GM11168 (cell line): ENCODE results near the gene UBE2K.
"Not testable (repeated sequence)": the region's sequence is repeated elsewhere in the genome, so short reads cannot be mapped to it uniquely, and the experiment has no call there.

Source experiments
- in situ Hi-C: fragments of 300-500 bp; cut with MboI; formaldehyde crosslinking; loops from one replicate; pipeline ENCODE4 v1.12.0; 2022; ENCODE audit warnings: low sequenced_read_pairs; ENCODE audit not compliant: unreplicated experiment

The UBE2K gene

GRCh38 chr4:39719804-39720580 is 22.1 kb downstream of the UBE2K start:
- in situ Hi-C loops, result no loop called here

DNA sequence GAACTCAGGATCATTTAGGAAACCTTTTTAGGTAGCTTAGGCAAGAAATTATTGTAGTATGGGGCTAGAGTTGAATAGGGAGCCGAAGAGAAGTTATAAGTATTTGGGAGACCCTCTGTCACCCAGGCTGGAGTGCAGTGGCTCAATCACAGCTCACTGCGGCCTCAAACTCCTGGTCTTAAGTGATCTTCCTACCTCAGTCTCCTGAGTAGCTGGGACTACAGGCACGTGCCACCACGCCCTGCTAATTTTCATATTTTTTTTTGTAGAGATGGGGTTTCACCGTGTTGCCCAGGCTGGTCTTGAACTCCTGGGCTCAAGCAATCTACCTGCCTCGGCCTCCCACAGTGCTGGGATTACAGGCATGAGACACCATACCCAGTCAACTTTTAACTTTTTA is 23.3 kb downstream of the UBE2K start:
- in situ Hi-C loops, result not testable (repeated sequence)

GRCh38 chr4:39721788-39722187 is 23.9 kb downstream of the UBE2K start:
- in situ Hi-C loops, result no loop called here

DNA sequence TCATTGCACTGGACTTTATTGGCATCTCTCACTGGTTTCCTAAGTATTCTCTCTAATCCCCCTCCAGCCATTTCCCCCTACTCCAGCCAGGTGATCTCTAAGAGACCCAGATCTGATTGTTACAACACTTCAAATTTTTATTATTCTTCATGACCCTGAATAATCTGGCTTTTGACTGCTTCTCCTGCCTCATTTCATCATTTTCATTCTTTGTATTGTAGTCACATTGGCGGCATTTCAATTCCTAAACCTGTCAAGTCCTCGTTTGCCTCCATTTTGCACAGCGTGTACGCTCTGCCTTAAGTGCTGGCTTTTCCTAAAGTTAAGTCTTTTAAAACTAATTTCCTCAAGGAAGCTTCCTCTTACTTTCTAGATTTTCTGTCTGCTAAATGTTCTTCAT is 31.6 kb downstream of the UBE2K start:
- in situ Hi-C loops, result no loop called here

GRCh38 chr4:39730072-39730471 is 32.1 kb downstream of the UBE2K start:
- in situ Hi-C loops, result no loop called here

DNA sequence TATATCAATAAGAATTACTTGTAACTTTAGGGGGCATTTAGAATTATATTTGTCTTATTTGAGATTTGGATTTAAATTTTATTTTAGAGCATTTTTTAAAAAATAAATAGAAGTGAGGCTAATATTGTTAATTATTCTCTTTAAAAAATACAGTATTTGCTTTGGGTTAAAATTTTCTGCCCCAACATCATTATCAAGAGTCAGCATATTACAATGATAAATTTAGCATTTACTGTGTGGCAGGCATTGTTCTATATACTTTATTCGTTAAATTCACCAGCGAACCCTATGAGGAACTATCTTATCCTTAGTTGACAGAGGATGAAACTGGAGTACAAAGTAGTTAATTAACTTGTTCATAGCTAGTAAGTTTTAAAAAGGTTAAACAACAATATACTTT is 34.0 kb downstream of the UBE2K start:
- in situ Hi-C loops, result no loop called here

- in situ Hi-C loops, result no loop called here
Observed at GRCh38 chr4:39732728-39733127, 34.8 kb downstream of the UBE2K start.

DNA sequence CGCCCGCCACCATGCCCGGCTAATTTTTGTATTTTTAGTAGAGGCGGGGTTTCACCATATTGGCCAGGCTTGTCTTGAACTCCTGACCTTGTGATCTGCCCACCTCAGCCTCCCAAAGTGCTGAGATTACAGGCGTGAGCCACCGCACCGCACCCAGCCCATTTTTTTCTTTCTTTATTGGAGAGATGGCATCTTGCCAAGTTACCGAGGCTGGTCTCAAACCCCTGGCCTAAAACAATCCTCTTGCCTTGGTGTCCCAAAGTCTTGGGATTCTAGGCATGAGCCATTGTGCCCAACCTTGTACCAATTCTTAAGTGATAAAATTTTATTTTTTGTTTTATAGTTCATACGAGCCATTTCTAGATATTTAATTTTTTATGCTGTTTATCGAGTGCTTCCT is 41.7 kb downstream of the UBE2K start:
- in situ Hi-C loops, result not testable (repeated sequence)

GRCh38 chr4:39741401-39741800 is 43.5 kb downstream of the UBE2K start:
- in situ Hi-C loops, result no loop called here

DNA sequence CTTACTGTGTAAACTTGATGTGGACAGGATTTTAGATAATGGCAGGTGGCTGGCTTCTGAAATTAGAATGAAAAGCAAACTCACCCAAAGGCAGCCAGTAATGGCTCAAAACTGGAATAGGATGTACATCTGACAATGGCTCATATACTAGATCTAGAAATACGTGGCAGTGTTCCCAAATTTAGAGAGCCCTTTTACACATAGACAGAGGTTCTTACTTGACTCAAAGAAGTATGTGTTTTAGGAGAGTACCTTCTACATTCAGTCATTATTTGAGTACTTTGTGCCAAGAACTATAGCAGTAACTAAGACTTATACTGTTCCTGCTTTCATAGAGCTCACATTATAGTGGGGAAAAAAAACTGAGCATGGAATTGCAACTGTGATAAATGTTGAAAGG is 48.0 kb downstream of the UBE2K start:
- in situ Hi-C loops, result no loop called here

DNA sequence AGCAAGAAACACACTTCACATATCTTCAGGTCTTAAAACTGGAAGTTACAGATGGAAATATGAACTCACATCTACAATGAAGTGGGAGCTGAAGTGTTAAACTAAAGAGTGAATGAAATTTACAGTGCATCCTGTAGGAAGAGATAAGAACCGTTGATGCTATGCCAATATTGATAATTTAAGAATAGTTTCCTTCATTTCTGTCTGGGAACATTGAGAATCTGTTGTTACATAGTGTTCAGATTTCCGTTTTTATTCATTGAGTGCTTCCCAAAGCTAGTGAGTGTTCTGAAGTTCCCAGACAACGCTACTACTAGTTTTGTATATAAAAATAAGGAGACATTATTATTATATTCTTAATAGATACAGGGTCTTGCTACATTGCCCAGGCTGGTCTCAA is 52.3 kb downstream of the UBE2K start:
- in situ Hi-C loops, result no loop called here

GRCh38 chr4:39754309-39754708 is 56.4 kb downstream of the UBE2K start:
- in situ Hi-C loops, result no loop called here

- in situ Hi-C loops, result no loop called here
Observed at GRCh38 chr4:39756159-39756558, 58.2 kb downstream of the UBE2K start.

GRCh38 chr4:39758176-39758575 is 60.2 kb downstream of the UBE2K start:
- in situ Hi-C loops, result no loop called here

DNA sequence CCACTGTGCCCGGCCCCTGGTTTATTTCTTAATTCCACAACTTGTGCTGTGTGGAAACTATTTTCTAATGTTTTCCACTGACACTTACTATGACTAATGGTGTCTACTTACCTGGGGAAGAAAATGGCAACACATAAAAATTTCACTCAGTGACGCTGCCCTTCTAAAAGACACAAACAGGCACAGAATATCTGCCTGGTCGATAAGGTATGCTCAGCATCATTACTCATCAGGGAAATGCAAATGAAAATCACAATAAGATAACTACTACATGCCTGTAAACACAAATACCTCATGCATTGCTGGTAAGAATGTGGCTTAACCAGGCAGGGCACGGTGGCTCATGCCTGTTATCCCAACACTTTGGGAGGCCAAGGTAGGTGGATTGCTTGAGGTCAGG is 61.6 kb downstream of the UBE2K start:
- in situ Hi-C loops, result no loop called here

DNA sequence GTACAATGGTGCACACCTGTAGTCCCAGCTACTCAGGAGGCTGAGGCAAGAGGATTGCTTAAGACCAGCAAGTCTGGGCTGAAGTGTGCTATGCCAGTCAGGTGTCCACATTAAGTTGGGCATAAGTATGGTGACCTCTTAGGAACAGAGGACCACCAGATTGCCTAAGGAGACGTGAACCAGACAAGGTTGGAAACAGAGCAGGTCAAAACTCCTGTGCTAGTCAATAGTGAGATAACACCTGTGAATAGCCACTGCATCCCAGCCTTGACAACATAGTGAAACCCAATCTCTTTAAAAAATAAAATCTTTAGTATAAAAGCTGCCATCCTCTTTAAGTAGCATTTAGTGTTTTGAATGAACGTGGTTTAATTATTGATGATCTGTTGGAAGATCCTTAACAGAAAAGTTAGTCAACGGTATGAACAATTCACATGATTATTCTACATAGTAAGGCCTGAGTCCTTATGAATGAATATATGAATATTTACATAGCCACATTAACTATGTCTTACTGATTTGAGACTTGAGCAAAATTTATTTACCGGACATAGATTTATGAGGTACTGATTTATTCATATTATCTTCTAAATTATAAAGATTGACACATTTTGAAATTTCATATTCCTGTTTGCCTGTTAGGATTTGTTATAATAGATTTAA is 63.2 kb downstream of the UBE2K start:
- in situ Hi-C loops, result no loop called here

DNA sequence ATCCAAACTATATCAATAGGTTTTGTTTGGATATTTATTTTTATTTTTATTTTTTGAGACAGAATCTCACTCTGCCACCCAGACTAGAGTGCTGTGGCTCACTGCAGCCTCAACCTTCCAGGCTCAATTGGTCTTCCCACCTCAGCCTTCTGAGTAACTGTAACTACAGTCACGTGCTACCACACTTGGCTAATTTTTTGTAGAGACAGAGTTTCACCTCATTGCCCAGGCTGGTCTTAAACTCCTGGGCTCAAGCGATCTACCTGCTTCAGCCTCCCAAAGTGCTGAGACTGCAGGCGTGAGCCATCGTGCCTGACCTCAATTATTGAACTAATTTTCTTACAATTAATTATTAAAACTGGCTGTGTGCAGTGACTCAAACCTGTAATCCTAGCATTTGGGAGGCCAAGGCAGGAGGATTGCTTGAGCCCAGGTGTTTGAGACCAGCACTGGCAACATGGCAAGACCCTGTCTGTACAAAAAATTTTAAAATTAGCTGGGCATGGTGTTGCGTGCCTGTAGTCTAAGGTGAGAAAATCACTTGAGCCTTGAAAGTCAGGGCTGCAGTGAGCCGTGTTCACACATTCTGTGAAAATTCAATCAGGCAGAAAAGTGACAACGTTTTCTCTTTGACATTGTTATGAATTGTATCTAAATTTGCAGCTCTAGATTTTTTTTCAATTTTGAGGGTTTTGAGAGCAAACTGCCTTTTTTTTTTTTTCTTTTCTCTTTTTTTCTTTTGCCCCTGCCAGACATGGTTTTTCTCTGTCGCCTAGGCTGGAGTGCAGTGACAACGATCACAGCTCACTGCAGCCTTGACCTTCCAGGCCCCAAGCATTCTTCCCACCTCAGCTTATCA is 66.0 kb downstream of the UBE2K start:
- in situ Hi-C loops, result no loop called here

DNA sequence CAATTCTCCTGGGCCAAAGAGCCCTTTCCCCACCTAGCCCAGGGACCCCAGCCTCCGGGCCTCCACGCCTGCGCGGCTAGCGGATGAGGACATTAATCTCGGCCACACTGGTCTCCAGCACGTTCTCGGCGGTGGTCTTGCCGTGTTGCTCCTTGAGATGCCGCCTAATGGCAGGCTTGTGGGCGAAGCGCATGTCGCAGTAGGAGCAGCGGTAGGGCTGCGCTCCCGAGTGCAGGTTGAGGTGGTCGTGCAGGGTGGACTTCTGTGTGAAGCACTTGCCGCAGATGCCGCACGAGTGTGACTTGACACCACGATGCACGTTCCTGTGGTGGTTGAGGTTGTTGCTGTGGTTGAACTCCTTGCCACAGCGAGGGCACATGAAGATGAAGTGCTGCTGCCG is 72.1 kb downstream of the UBE2K start:
- in situ Hi-C loops, result no loop called here

DNA sequence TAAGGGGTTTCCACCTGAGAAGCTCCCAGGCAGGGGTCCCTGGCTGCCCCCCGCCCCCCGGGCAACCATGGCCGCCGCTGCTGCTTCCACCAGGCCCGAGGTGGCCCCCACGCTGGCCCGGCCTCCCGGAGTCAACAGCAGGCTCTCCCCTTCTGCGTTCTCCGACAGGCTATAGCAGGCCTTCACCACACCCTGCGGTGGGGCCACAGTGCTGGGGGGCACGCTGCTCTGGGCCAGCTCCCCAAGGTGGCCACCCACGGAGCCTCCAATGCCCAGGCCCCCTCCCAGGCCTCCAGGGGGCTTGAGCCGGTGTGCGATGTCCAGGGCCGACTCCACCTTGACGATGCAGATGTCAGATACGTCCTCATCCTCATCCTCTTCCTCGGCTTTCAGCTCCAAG is 72.5 kb downstream of the UBE2K start:
- in situ Hi-C loops, result no loop called here

- in situ Hi-C loops, result no loop called here
Observed at GRCh38 chr4:39770969-39771724, 73.2 kb downstream of the UBE2K start.
